ENCODE data around the gene GINS2. TPM values are rescaled to one million over a fixed set of nuclear protein-coding genes. Genes with fewer than 3 reads are reported as not detected.

The GINS2 gene
- total RNA-seq, 1 experiment from 2014 or later, result 20.2 TPM

- Histone ChIP-seq H3K4me3 (no peak overlapping the region), H3K27me3 (ENCODE audit: insufficient read depth, low read depth) (no peaks in the 10 kb centered on the region), H3K9me3 (ENCODE audit: insufficient read depth, low read depth) (peaks cover 4% of the 10 kb centered on the region; the same call in 1 of the 2 replicates), H4K20me1 (ENCODE audit: insufficient read depth) (no peaks in the 10 kb centered on the region), H3K4me2 (no peak overlapping the region), H3K27ac (no peak overlapping the region), H3K36me3 (ENCODE audit: low read depth) (no peaks in the 10 kb centered on the region; the same call in 1 of the 2 replicates), H3K79me2 (ENCODE audit: low read depth) (no peaks in the 10 kb centered on the region), H3F3A (ENCODE audit: insufficient read depth, low read depth) (no peaks in the 10 kb centered on the region), H3K4me1 (replicated peaks; ENCODE audit: insufficient read depth) (no peaks in the 10 kb centered on the region), H3K9me2 (ENCODE audit: insufficient read depth) (no peaks in the 10 kb centered on the region), H2AFZ (no peak overlapping the region)
- POLR2A ChIA-PET (ENCODE audit: unreplicated experiment), result no interaction called here
- no peak for DNase-seq
- CTCF ChIA-PET, result interaction anchor here (0.7 kb wide), 1 partner anchor 91 kb away, joined by 7 read pairs; no protein-coding TSS in a partner anchor
- TF ChIP-seq CTCF (conservative IDR thresholded peaks at IDR 0.05), result no peak
- TF ChIP-seq EZH2 (IDR thresholded peaks at IDR 0.05; ENCODE audit: low read depth), result no peak
- intact Hi-C loops (cut with micrococcal nuclease; ENCODE audit: unreplicated experiment), result no loop called here
- no TSS peak for BruUV-seq (replicated peaks)
Observed at GRCh38 chr16:85710732-85711131, 22.0 kb upstream of the GINS2 start.

GRCh38 chr16:85709766-85710585 lies 21.2 kb upstream of the GINS2 start:
- Histone ChIP-seq H3K9me2 (ENCODE audit: insufficient read depth) (no peaks in the 10 kb centered on the region), H3F3A (ENCODE audit: insufficient read depth, low read depth) (no peaks in the 10 kb centered on the region), H3K4me1 (replicated peaks; ENCODE audit: insufficient read depth) (no peaks in the 10 kb centered on the region), H3K4me3 (no peak overlapping the region), H4K20me1 (ENCODE audit: insufficient read depth) (no peaks in the 10 kb centered on the region), H3K27me3 (ENCODE audit: insufficient read depth, low read depth) (no peaks in the 10 kb centered on the region), H3K27ac (no peak overlapping the region), H2AFZ (no peak overlapping the region), H3K36me3 (ENCODE audit: low read depth) (no peaks in the 10 kb centered on the region; the same call in 1 of the 2 replicates), H3K4me2 (no peak overlapping the region), H3K9me3 (ENCODE audit: insufficient read depth, low read depth) (peaks cover 4% of the 10 kb centered on the region; the same call in 1 of the 2 replicates), H3K79me2 (ENCODE audit: low read depth) (no peaks in the 10 kb centered on the region)
- BruUV-seq (replicated peaks), result no TSS peak
- no peak for TF ChIP-seq CTCF (conservative IDR thresholded peaks at IDR 0.05)
- no peak for TF ChIP-seq EZH2 (IDR thresholded peaks at IDR 0.05; ENCODE audit: low read depth)
- no peak for DNase-seq
- CTCF ChIA-PET, result no interaction called here
- intact Hi-C loops (cut with micrococcal nuclease; ENCODE audit: unreplicated experiment), result no loop called here
- POLR2A ChIA-PET (ENCODE audit: unreplicated experiment), result no interaction called here

- Histone ChIP-seq H3F3A (ENCODE audit: insufficient read depth, low read depth) (no peaks in the 10 kb centered on the region; the same call in 1 of the 2 replicates), H2AFZ (no peak overlapping the region), H3K4me1 (replicated peaks; ENCODE audit: insufficient read depth) (no peaks in the 10 kb centered on the region), H3K79me2 (ENCODE audit: low read depth) (no peaks in the 10 kb centered on the region), H3K36me3 (ENCODE audit: low read depth) (no peaks in the 10 kb centered on the region; the same call in 1 of the 2 replicates), H3K27ac (no peak overlapping the region), H3K9me3 (ENCODE audit: insufficient read depth, low read depth) (peaks cover 4% of the 10 kb centered on the region; the same call in 1 of the 2 replicates), H3K4me2 (no peak overlapping the region), H3K9me2 (ENCODE audit: insufficient read depth) (no peaks in the 10 kb centered on the region), H4K20me1 (ENCODE audit: insufficient read depth) (no peaks in the 10 kb centered on the region), H3K27me3 (ENCODE audit: insufficient read depth, low read depth) (no peaks in the 10 kb centered on the region), H3K4me3 (no peak overlapping the region)
- DNase-seq, result no peak
- no peak for TF ChIP-seq CTCF (conservative IDR thresholded peaks at IDR 0.05)
- TF ChIP-seq EZH2 (IDR thresholded peaks at IDR 0.05; ENCODE audit: low read depth), result no peak
- intact Hi-C loops (cut with micrococcal nuclease; ENCODE audit: unreplicated experiment), result no loop called here
- ChIA-PET CTCF (no interaction called here), POLR2A (ENCODE audit: unreplicated experiment) (no interaction called here)
- BruUV-seq (replicated peaks), result no TSS peak
Observed at GRCh38 chr16:85708338-85708737, 19.6 kb upstream of the GINS2 start.
